ENCODE results near the gene BRIX1.

- TF ChIP-seq POLR2A (IDR thresholded peaks at IDR 0.05; ENCODE audit: low read depth, low read length) (no peak), TAF1 (IDR thresholded peaks at IDR 0.05; ENCODE audit: borderline replicate concordance, low read depth, low read length) (no peak), POLR2AphosphoS5 (IDR thresholded peaks at IDR 0.05; ENCODE audit: low read depth, low read length) (no peak)
Observed at GRCh38 chr5:34905564-34905963, 9.9 kb upstream of the BRIX1 start.

All from GM12892 (cell line).